Prostate gland (tissue), 2 donors: Measurements from ENCODE around the gene CNTNAP2. TPM values are rescaled to one million over a fixed set of nuclear protein-coding genes. Genes with fewer than 3 reads are reported as not detected.

Source experiments
- DNase-seq: peaks from one replicate; pipeline ENCODE4 v3.0.0-alpha.2; 2019; ENCODE audit warnings: low spot score
- H3K27ac ChIP-seq, 2 donors: fragments of 200-600 bp; sonication (generic); 2 replicates each; pipeline ENCODE4 v1.5.1; 2017 to 2019
- H3K27me3 ChIP-seq: fragments of 200-600 bp; sonication (generic); replicated peaks from 2 replicates; pipeline ENCODE4 v1.5.1; 2019; ENCODE audit not compliant: insufficient read depth
- H3K36me3 ChIP-seq, 2 donors: fragments of 200-600 bp; sonication (generic); 1 replicate in 1 of 2; 2 replicates in 1 of 2; pipeline versions ENCODE4 v1.5.1 to v1.8.1; 2017 to 2019
- H3K4me1 ChIP-seq: fragments of 200-600 bp; sonication (generic); replicated peaks from 2 replicates; pipeline ENCODE4 v1.5.1; 2019
- H3K4me3 ChIP-seq, 2 donors: fragments of 200-600 bp; sonication (generic); 2 replicates each; pipeline ENCODE4 v1.5.1; 2017 to 2019
- H3K9me3 ChIP-seq: fragments of 200-600 bp; sonication (generic); 2 replicates; pipeline ENCODE4 v1.5.1; 2017
- CTCF ChIP-seq, 4 experiments: fragments of 200-600 bp in 2 of 4; fragments of 450-650 bp in 2 of 4; sonication (generic) in 2 of 4; IDR thresholded peaks; 1 replicate in 3 of 4; 2 replicates in 1 of 4; pipeline ENCODE4 v1.5.1; 2016 to 2019; ENCODE audit warnings: antibody characterized with exemption in 4 of 4, mild to moderate bottlenecking in 2 of 4, moderate library complexity in 2 of 4
- POLR2A ChIP-seq: fragments of 450-650 bp; IDR thresholded peaks from one replicate; pipeline ENCODE4 v1.6.1; 2016; ENCODE audit warnings: antibody characterized with exemption, mild to moderate bottlenecking
- POLR2AphosphoS5 ChIP-seq: sonication (generic); formaldehyde crosslinking; IDR thresholded peaks from one replicate; pipeline ENCODE4 v1.6.1; 2017; ENCODE audit warnings: antibody characterized with exemption
- WGBS: methylation state at CpG from one replicate; pipeline ENCODE4 v1.1.5; 2018; 5-methylcytosine and 5-hydroxymethylcytosine counted together
- intact Hi-C: fragments of 100-400 bp; cut with DNase I; formaldehyde crosslinking; loops from one replicate; pipeline ENCODE4 v1.14.2; 2022
- total RNA-seq, 2 donors: library from RNA; depleted of rRNA; stranded (reverse); fragments of >200 nt; gene quantifications; one replicate each; pipeline ENCODE4 v1.1.0, GENCODE V29; 2016

CNTNAP2 gene
- total RNA-seq, 2 donors from 2014 or later = 10.6 to 43.7 TPM

GRCh38 chr7:148336411-148336810 is 2219.8 kb downstream of the CNTNAP2 start:
- Histone ChIP-seq H3K27me3 (no peaks in the 10 kb centered on the region), H3K27ac (no peak overlapping the region), H3K4me1 (no peaks in the 10 kb centered on the region), H3K36me3 (no peaks in the 10 kb centered on the region), H3K4me3 (no peak overlapping the region), H3K9me3 (no peaks in the 10 kb centered on the region)
- no peak for TF ChIP-seq POLR2A
- no peak for TF ChIP-seq CTCF (IDR thresholded peaks at IDR 0.05)
- TF ChIP-seq POLR2AphosphoS5 = no peak
- 84% methylated on average over 3 of the region's 3 CpGs for WGBS
- DNase-seq = no peak
- intact Hi-C loops = no loop called here

- no peak overlapping the region for H3K27ac ChIP-seq
- H3K4me3 ChIP-seq = no peak overlapping the region
- no peaks in the 10 kb centered on the region for H3K27me3 ChIP-seq
- TF ChIP-seq POLR2A (no peak), CTCF (IDR thresholded peaks at IDR 0.05) (no peak), POLR2AphosphoS5 (no peak)
- intact Hi-C loops = no loop called here
- 60% methylated on average over 11 of the region's 11 CpGs for WGBS
- H3K36me3 ChIP-seq = no peaks in the 10 kb centered on the region
- H3K4me1 ChIP-seq = no peaks in the 10 kb centered on the region
- no peak for DNase-seq
- no peaks in the 10 kb centered on the region for H3K9me3 ChIP-seq
These were observed 2220.8 kb downstream of the CNTNAP2 start for GRCh38 chr7:148337246-148337965.

GRCh38 chr7:148337995-148338747 is 2221.6 kb downstream of the CNTNAP2 start:
- no peaks in the 10 kb centered on the region for H3K9me3 ChIP-seq
- no peaks in the 10 kb centered on the region for H3K4me1 ChIP-seq
- H3K27ac ChIP-seq = no peak overlapping the region
- TF ChIP-seq POLR2AphosphoS5 (no peak), CTCF (IDR thresholded peaks at IDR 0.05) (no peak), POLR2A (no peak)
- no peak overlapping the region for H3K4me3 ChIP-seq
- 39% methylated on average over 5 of the region's 5 CpGs for WGBS
- H3K36me3 ChIP-seq = no peaks in the 10 kb centered on the region
- intact Hi-C loops = no loop called here
- no peak for DNase-seq
- no peaks in the 10 kb centered on the region for H3K27me3 ChIP-seq

GRCh38 chr7:148340438-148341280 is 2224.1 kb downstream of the CNTNAP2 start:
- Histone ChIP-seq H3K4me1 (no peaks in the 10 kb centered on the region), H3K27ac (no peak overlapping the region), H3K27me3 (no peaks in the 10 kb centered on the region), H3K36me3 (no peaks in the 10 kb centered on the region), H3K9me3 (no peaks in the 10 kb centered on the region), H3K4me3 (peak overlapping the region; percentile 30 to 46)
- TF ChIP-seq POLR2A (no peak), CTCF (IDR thresholded peaks at IDR 0.05) (no peak), POLR2AphosphoS5 (no peak)
- 85% methylated on average over 15 of the region's 15 CpGs for WGBS
- no peak for DNase-seq
- intact Hi-C loops = no loop called here
